GM19351 (cell line): ENCODE results near the gene AGPAT4.
A peak's percentile ranks its signal among the peaks of the same experiment; 100 is the strongest.
"Not testable (repeated sequence)": the region's sequence is repeated elsewhere in the genome, so short reads cannot be mapped to it uniquely, and the experiment has no call there.

Experiments
- ATAC-seq: cut with Tn5 transposase; IDR thresholded peaks from one replicate; pipeline ENCODE4 v1.9.1; 2021; ENCODE audit warnings: mild to moderate bottlenecking, moderate library complexity; ENCODE audit not compliant: unreplicated experiment

Gene AGPAT4

DNA sequence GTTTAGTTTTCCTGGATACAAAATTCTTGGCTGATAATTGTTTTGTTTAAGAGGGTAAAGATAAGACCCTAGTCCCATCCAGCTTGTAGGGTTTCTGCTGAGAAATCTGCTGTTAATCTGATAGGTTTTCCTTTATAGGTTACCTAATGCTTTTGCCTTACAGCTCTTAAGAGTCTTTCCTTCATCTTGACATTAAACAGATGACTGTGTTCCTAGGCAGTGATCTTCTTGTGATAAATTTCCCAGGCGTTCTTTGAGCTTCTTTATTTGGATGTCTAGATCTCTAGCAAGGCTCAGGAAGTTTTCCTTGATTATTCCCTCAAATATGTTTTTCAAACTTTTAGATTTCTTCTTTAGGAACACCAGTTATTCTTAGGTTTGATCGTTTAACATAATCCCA, 148.3 kb downstream of the AGPAT4 start:
- ATAC-seq = no peak

DNA sequence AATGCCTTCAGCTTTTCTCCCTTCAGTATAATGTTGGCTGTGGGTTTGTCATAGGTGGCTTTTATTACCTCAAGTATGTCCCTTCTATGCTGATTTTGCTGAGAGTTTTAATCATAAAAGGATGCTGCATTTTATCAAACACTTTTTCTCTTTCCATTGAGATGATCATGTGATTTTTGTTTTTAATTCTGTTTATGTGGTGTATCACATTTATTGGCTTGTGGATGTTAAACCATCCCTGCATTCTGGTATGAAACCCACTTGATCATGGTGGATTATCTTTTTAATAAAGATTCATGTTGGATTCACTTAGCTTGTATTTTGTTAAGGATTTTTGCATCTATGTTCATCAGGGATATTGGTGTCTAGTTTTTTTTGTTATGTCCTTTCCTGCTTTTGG, 150.5 kb downstream of the AGPAT4 start:
- not testable (repeated sequence) for ATAC-seq

DNA sequence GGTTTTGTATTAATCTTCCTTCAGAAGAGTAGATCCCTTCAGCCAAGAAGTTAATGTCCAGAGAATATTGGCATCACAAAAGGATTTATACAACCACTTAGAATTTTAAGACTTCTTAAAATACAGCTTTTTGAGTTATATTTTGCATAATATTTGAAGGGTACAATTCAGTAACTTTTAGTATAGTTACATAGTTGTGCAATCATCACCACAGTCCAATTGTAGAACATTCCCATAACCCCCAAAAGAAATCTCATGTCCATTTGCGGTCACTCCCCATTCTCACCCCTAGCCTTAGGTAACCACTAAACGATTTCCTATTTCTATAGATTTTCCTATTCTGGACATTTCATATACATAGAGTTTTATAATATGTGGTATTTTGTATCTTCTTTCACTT, 155.9 kb downstream of the AGPAT4 start:
- no peak for ATAC-seq

DNA sequence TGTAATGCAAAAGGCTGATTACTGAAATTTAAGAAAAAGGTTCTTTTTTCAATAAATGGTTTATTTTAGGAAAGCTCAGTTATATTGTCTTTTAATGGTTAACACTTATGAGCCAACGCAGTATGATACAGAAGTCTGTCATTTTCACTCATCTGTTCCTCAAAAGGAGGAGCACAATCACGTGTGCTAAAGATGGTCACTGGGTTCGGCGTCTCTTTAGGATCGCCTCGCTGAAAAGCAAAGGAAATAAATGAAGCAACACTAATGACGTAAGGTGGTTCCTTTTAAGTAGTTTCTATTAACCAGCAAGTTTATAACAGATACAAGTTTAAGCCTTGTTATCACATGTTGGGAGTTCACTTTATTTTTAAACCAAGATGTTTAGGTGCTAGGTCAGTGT, 156.6 kb downstream of the AGPAT4 start:
- no peak for ATAC-seq

DNA sequence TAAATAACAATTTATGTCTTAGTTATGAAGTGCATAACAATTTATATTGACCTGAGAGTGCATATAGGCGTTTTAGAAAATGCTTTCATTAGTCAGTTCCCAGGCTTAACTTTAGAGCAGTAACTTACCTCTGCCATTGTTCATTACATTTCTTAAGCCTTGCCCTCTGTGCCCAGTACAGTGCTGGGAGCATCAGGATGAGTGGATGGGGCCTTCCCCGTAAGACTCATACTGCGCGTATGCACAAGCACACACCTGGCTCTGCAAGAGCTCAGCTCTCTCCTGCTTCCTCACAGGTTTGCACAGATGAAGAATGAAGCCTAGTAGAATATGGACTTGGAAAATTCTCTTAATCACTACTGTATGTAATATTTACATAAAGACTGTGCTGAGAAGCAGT, 157.3 kb downstream of the AGPAT4 start:
- no peak for ATAC-seq

DNA sequence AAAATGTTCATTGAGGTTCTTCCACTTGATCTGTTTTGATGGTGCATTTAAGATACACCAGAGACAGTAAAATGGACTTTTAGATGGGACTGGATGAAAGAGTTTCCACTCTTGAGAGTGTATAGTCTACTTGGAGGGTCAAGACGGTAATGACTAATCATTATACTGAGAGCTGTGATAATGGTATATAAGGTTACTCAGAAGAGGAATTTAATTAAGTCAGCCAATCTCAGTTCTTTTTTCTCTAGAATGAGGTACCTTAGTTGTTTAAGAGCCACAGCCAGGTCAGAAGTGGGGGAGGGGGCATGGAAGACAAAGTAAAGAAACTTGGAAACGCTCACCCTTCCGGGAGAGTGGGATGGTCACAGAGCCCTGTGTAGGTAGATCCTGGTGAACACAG, 158.4 kb downstream of the AGPAT4 start:
- peak; percentile 61 for ATAC-seq

DNA sequence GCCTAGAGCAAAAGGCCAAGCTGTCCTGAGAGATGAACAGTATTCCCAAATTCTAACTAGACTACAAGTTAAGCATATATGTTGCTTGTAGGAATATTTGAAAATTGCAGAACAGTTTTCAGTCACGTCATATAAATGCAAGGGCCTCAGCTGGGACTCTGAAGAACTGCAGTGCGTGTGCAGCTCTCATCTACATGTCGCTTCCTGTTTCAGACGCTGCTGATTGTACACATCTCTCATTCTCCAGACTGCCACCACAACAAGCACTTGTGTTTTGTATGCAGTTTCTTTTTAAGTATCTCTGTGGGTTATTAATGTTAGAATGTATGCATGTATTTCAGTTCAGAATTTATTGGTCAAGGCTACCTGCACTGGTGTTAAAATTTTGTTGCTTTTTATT, 162.6 kb downstream of the AGPAT4 start:
- peak; percentile 66 for ATAC-seq

DNA sequence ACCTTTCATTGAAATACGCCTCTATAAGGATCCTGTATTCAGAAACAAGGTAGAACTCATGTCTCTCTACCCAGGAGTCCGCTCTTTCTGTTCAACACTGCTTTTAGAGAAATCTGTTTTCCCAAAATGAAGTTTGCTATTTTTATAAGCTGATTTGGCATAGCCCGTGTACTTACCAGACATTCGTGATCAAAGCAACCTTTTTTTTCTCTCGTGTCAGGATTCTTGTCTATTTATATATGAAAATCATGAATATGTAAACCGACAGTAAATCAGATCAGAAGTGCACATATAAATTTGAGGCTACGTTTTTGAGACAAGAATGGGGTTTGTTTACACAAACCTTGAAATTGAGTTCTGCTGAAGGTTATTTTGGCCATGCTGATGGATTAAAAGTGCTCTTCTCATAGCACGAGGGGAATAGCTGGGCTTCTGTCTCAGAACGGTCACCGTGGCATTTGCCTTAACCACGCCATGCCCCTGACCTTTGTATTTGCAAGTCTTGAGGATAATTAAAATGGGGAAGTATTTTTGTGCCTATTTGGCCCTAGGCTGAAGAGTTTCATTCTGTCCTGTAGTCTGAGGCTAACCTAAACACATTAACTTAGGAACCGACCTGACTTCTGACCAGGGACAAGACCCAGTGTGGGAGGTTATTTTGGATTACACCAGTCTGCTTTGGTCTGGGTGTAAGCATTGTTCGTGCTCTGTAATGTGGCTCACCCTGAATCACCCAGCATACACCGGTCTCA, 163.7 kb downstream of the AGPAT4 start:
- ATAC-seq = no peak

DNA sequence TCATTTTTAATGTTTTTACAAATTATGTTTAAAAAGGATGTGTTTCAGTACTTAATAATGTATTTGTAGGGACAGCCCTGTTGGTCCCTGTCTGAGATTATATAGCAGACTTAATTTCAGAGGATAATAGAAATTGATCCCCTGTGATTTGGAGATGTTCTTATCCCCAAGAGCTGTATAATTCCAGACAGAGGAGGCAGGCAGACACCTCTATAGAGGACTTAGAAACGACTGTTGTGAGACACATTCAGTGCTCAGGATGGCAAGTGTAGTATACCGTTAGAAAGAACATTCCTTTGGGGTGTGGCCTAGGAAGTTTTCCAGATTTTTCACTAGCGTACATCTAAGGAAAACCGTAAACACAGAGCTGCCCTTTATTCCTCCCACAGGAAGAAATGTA, 164.5 kb downstream of the AGPAT4 start:
- no peak for ATAC-seq

DNA sequence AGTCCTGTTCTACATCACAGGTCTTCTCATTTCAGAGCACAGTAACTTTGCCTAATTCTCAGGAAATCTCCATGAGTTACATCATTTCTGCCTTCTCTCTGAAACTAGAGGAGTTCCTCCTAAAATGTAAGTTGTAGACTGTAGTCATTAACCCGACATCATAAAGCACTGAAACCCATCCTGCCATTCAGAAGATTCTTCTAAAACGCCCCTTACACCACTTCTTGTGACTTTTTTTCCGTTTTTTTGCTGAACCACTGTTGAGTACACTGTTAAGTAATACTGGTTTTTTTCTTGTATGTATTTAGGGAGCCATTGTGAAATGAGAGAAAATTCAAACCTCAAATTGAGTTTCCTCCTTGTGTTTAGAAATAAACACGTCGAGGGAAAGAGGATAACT, 164.9 kb downstream of the AGPAT4 start:
- ATAC-seq = no peak

DNA sequence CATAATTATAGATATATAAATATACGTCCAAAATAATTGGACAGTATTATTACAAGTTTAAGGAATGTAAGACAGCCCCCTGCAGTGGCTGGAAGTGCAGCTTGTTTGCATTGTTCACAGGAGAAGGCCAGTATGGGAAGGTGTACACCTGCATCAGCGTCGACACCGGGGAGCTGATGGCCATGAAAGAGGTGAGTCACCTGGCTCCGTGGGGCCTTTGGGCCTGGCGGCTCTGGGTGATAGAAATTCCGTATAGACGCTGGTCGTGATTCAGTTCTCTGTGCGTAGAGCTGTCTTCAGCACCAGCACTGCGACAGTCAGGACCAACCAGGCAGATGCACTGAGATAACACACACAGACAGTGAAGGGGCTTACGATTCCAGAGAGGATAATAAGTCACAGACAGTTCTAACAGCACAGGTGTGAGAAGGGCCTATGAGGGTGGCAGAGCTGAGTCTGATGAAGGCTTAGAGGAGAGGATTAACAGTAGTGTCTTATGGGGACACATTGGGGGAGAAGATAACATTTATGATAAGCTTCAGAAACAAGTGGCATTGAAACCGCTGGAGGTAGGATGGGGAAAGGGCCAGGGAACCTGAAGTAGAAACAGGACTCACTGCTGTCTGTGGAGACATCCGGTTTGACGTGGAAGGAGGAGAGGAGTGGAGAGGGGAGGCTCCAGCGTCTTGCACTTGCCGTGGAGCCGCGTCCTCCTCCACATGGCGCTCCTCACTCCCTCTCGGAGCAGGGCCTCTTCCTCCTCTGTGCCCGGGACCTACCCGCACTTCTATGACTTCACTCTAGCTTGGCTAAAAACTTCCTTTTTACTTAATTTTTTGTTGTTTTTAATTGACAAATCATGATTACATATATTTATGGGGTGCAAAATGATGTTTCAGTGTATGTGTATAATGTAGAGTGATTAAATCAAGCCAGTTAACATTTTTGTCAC, 165.8 kb downstream of the AGPAT4 start:
- ATAC-seq = no peak

DNA sequence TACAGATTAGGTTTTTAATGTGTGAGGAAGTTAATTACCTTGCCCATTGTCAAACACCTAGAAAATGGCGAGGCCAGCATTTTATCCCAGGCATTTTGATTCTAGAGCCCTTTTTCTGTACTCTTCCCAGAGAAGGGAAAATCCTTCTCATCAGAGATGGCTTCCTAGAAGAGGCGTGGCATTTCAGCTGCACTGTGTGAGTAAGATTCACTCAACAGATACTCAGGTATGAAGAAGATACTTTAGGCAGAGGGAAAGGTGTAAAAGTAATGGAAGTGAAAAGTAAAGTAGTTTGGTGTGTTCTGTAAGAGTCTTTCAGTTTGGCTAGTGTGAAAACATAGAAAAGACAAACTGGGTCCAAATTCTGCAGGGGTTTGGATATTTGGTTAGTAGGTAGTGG, 168.5 kb downstream of the AGPAT4 start:
- ATAC-seq = no peak

DNA sequence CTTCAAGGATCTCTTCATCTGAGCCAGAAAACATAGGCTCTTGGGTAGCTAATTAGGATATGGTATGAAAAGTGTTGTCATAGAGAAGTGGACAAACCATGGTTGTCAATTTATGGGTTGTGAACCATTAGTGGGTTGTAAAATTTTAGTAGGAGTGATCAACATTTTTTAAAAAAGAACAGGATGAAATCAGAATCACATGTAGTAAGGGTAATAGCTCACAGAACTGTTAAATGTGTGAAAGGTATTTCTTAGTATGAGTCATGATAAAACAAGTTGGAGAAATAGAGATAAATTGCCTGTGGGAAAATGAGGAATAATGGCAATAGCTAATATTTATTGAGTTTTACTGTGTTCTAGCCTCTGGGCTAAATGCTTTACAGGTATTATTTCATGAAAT, 168.9 kb downstream of the AGPAT4 start:
- no peak for ATAC-seq

DNA sequence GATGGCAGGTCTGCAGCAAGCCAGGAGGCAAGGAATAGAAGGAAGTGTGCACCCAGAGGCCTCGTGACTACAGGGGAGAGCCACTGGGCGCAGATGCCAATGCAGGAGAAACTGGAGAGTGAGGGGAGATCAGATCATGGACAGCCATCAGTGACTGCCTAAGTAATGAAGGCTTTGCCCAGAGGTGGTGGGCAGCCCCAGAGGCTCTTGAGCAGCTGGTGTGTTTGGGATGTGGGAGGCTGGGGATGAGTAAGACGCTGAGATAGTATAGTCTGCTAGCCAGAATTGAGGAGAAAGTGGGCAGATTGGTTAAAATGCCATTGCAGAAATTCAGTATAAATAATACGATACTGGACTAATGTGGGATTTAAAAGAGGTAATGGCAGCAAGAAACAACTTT, 170.4 kb downstream of the AGPAT4 start:
- no peak for ATAC-seq

DNA sequence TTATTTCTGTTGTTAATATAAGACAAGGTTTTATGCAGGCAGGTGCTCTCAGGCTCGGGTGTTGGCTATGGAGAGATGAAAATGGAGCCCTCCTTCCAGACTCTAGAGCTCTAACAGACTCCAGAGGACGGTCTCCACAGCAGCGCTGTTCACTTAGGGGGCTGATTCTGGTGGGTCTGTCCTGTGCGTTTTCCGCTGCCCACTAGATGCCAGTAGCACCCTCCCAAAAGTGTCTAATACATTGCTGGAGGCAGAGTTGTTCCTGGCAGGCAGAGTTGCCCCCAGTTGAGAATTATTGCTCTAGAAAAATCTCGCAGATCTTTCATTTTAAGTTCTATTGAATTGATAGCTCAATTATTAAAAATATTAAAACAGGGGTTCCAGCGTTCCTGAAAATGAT, 172.3 kb downstream of the AGPAT4 start:
- ATAC-seq = no peak

DNA sequence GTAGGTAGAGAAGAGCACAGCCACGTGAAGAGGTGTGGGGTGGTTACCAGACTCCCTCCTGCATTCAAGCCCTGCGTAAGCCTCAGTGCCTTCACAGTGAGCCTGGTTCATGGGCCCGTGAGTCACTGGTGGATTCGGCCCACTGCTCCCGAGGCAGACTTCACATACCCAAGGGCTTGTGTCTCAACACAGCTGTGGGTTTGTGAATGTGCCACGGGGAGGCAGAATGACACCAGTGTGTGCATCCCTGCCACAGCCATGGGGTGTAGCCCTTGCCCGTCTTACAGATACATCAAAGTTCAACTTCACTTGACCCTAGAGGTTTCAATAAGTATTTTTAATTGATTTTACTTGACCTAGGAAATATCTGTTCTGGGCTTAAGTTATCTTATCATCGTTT, 173.8 kb downstream of the AGPAT4 start:
- no peak for ATAC-seq

DNA sequence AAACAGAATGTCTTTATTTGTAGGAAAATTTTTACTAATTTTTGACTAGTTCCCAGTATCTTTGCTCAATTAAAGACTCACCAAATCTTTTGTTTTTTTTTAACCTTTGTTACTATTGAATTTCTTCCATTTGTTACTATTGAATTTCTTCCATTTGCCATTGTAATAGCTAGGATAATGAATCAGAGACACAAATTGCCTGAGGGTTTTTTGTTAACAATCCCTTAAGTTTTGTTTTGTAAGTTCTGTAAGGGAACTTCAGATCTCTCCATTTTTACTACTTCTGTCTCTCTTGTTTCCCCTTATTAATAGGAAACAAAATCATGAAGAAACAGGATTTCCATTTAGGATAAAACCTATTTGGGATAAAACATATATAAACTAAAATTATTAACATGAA, 177.9 kb downstream of the AGPAT4 start:
- ATAC-seq = no peak

DNA sequence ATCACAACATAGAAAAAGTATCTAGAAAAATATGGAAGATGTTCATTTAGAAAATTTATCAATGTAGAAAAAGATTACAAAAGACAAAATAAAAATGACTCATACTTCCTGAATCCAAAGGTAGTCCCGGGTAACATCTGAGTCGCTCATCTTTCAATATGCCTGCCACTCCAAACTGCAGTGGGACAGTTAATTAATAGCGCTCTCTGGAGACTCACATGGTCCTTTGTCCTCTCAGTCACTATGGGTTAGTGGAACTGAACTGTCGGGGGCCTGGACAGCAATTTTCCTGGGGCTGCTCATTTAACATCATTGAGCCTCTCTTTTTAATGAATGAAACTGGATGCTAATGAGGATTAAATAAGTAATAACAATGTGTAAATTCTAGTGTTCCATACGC, 178.9 kb downstream of the AGPAT4 start:
- no peak for ATAC-seq

DNA sequence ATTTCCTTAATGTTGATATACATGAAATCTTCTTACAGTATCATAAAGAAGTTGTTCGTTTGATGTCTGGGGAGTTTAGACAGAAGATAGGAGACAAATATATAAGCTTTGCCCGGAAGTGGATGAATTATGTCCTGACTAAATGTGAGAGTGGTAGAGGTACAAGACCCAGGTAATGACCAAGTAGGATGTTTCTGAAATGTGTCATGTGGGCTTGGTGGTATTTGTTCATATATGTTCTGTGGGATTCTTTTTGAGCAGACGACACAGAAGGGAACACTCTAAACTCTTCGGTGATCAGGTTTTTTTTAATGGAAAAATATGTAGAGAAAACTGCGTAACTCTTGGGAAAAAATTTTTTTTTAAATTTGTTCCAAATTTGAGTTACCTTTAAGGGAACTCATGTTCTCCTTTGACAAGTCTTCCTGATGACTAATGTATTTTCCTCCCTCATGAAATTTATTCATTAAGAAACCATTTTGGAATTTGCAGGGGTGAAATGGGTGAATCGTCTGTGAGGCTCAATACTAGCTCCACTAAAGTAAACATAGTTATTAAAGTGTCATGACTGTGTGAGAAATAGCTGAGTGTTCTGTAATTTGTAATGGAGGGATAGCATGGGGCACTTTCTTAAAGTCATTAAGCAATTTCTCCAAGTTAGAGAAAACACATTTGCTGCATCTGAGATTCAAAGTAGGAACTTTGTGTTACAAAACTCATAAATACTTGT, 181.7 kb downstream of the AGPAT4 start:
- no peak for ATAC-seq

DNA sequence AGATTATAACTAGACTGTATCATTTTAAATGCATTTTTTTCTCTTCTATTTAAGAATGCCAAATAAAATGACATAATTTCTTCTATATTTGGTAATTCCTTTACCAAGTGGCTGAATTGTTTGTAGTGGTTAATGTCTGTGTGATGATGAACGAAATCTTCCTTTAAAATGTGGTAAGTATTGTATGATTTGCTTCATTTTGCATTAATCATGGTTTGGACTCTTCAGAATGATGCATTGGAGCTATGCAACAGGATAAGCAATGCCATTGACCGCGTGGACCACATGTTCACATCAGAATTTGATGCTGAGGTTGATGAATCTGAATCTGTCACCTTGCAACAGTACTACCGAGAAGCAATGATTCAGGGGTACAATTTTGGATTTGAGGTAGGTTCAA, 182.7 kb downstream of the AGPAT4 start:
- ATAC-seq = no peak

DNA sequence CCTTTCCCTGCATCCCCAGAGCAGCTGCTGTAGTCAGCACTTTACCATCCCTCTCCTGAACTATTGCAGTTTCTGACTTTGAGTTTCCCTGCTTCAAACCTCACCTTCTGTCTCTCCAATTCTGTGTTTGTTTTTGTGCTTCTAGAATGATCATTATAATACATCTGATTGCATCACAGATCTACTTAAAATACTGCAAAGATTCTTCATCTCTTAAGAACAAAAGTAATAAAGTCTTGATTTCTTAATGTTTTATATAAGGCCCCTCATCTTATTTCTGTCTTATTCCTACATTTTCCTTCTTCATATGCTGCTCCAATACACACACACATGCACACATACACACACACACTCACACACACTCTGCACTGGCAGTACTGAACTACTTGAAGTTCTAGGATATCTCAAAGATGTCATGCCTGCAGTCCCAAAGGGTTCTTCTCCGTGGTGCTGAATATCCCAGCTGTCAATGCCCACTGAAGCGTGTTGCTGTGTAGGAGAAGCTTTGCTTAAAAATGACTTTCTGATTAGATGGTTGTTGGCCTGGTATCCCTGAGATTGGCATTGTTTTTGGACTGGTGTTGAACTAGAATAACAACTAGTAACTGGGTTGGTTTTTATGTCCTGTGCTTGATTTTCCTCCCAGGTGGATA, 185.1 kb downstream of the AGPAT4 start:
- no peak for ATAC-seq
